ENCODE measurements around the gene TMEM39A. TPM values are rescaled to one million over a fixed set of nuclear protein-coding genes. Genes with fewer than 3 reads are reported as not detected.

TMEM39A gene
- total and polyA plus RNA-seq, 2 donors from 2014 or later: 7.0 to 37.0 TPM

- H3K27ac ChIP-seq (ENCODE audit: low read depth in 2 of 2, low read length in 2 of 2): no peak overlapping the region
- no peak for FAIRE-seq
- H3K36me3 ChIP-seq (ENCODE audit: control insufficient read depth in 2 of 3, insufficient read depth in 3 of 3, low read length in 3 of 3): peaks cover 12 to 32% (median 31%) of the 10 kb centered on the region in 3 donors
- H3K27me3 ChIP-seq (ENCODE audit: control insufficient read depth, insufficient read depth, low read length): no peaks in the 10 kb centered on the region
- no peaks in the 10 kb centered on the region for H3K9me3 ChIP-seq (ENCODE audit: control insufficient read depth in 2 of 3, insufficient read depth in 1 of 3, low read length in 3 of 3)
- H3K9ac ChIP-seq (ENCODE audit: low read length in 3 of 3): no peak overlapping the region
- TF ChIP-seq, protein P1, sequence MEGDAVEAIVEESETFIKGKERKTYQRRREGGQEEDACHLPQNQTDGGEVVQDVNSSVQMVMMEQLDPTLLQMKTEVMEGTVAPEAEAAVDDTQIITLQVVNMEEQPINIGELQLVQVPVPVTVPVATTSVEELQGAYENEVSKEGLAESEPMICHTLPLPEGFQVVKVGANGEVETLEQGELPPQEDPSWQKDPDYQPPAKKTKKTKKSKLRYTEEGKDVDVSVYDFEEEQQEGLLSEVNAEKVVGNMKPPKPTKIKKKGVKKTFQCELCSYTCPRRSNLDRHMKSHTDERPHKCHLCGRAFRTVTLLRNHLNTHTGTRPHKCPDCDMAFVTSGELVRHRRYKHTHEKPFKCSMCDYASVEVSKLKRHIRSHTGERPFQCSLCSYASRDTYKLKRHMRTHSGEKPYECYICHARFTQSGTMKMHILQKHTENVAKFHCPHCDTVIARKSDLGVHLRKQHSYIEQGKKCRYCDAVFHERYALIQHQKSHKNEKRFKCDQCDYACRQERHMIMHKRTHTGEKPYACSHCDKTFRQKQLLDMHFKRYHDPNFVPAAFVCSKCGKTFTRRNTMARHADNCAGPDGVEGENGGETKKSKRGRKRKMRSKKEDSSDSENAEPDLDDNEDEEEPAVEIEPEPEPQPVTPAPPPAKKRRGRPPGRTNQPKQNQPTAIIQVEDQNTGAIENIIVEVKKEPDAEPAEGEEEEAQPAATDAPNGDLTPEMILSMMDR (IDR thresholded peaks at IDR 0.05; ENCODE audit: borderline replicate concordance, extremely low read depth, insufficient read depth): no peak
- H3K4me1 ChIP-seq (ENCODE audit: control insufficient read depth in 2 of 3, insufficient read depth in 2 of 3, low read depth in 1 of 3, low read length in 3 of 3): peaks cover 0 to 4% (median 0%) of the 10 kb centered on the region in 3 donors
- DNase-seq: no peak
- H3K4me3 ChIP-seq (ENCODE audit: low read length in 3 of 3): no peak overlapping the region
- intact Hi-C loops (cut with DNase I): no loop called here
Observed at GRCh38 chr3:119457246-119457645, 6.2 kb downstream of the TMEM39A start.

DNA sequence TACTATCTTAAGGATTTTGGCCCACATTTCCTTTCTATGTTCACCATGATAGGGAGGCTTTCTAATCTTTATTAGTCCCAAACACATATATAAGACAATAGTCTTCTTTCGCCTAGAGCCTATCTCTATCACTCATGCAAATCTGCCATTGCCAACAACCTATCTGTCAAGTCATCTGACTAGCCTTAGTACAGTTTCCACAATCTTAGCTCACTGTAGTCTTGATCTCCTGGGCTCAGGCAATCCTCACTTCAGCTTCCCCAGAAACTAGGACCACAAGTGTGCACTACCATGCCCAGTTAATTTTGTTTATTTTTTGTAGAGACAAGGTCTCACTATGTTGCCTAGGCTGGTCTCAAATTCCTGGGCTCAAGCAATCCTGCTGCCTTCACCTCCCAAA is 6.9 kb downstream of the TMEM39A start:
- TF ChIP-seq, protein P1 (IDR thresholded peaks at IDR 0.05; ENCODE audit: borderline replicate concordance, extremely low read depth, insufficient read depth): no peak
- intact Hi-C loops (cut with DNase I): no loop called here
- Histone ChIP-seq H3K9me3 (ENCODE audit: control insufficient read depth in 2 of 3, insufficient read depth in 1 of 3, low read length in 3 of 3) (no peaks in the 10 kb centered on the region), H3K27me3 (ENCODE audit: control insufficient read depth, insufficient read depth, low read length) (no peaks in the 10 kb centered on the region), H3K4me1 (ENCODE audit: control insufficient read depth in 2 of 3, insufficient read depth in 2 of 3, low read depth in 1 of 3, low read length in 3 of 3) (no peaks in the 10 kb centered on the region), H3K36me3 (ENCODE audit: control insufficient read depth in 2 of 3, insufficient read depth in 3 of 3, low read length in 3 of 3) (peaks cover 13 to 38% (median 33%) of the 10 kb centered on the region in 3 donors), H3K9ac (ENCODE audit: low read length in 3 of 3) (no peak overlapping the region), H3K27ac (ENCODE audit: low read depth in 2 of 2, low read length in 2 of 2) (no peak overlapping the region), H3K4me3 (ENCODE audit: low read length in 3 of 3) (no peak overlapping the region)
- DNase-seq (no peak), FAIRE-seq (no peak)

DNA sequence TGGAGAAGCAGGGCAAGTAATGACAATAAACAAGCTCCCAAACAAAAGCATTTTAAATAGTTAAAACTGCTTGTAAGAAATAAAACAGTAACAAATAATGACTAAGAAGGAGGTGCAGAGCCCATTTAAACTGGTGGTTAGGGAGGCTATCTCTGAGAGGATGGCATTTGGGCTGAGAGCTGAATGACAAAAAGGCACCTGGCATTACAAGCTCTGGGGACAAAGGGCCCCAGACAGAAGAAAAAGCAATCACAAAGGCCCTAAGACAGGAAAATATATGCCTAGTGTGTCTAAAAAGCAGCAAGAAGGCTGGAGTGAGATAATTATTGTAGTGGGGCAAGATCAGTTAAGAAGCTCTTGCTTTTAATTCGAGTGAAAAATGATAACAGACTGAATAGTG is 9.6 kb downstream of the TMEM39A start:
- DNase-seq: no peak
- no peaks in the 10 kb centered on the region for H3K27me3 ChIP-seq (ENCODE audit: control insufficient read depth, insufficient read depth, low read length)
- no peaks in the 10 kb centered on the region for H3K4me1 ChIP-seq (ENCODE audit: control insufficient read depth in 2 of 3, insufficient read depth in 2 of 3, low read depth in 1 of 3, low read length in 3 of 3)
- H3K9me3 ChIP-seq (ENCODE audit: control insufficient read depth in 2 of 3, insufficient read depth in 1 of 3, low read length in 3 of 3): no peaks in the 10 kb centered on the region
- H3K4me3 ChIP-seq (ENCODE audit: low read length in 3 of 3): no peak overlapping the region
- TF ChIP-seq, protein P1 (IDR thresholded peaks at IDR 0.05; ENCODE audit: borderline replicate concordance, extremely low read depth, insufficient read depth): no peak
- H3K27ac ChIP-seq (ENCODE audit: low read depth in 2 of 2, low read length in 2 of 2): no peak overlapping the region
- peaks cover 13 to 41% (median 28%) of the 10 kb centered on the region in 3 donors for H3K36me3 ChIP-seq (ENCODE audit: control insufficient read depth in 2 of 3, insufficient read depth in 3 of 3, low read length in 3 of 3)
- intact Hi-C loops (cut with DNase I): no loop called here
- no peak for FAIRE-seq
- no peak overlapping the region for H3K9ac ChIP-seq (ENCODE audit: low read length in 3 of 3)

DNA sequence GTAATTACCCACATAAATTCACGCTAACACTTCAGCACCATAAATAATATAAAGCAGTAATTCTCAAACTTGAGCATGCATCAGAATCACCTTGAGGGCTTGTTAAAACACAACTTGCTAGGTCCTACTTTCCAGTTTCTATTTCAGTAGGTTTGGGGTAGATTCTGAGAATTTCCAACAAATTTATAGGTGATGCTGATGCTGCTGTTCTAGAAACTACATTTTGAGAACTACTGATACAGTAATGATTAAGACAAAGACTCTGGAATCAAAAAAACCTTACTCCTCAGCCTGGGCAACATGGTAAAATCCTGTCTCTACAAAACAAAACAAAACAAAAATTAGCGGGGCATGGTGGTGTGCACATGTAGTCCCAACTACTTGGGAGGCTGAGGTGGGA is 18.8 kb downstream of the TMEM39A start:
- FAIRE-seq: no peak
- Histone ChIP-seq H3K27ac (ENCODE audit: low read depth in 2 of 2, low read length in 2 of 2) (no peak overlapping the region), H3K4me3 (ENCODE audit: low read length in 3 of 3) (no peak overlapping the region), H3K4me1 (ENCODE audit: control insufficient read depth in 2 of 3, insufficient read depth in 2 of 3, low read depth in 1 of 3, low read length in 3 of 3) (no peaks in the 10 kb centered on the region), H3K27me3 (ENCODE audit: control insufficient read depth, insufficient read depth, low read length) (no peaks in the 10 kb centered on the region), H3K9ac (ENCODE audit: low read length in 3 of 3) (no peak overlapping the region), H3K9me3 (ENCODE audit: control insufficient read depth in 2 of 3, insufficient read depth in 1 of 3, low read length in 3 of 3) (no peaks in the 10 kb centered on the region), H3K36me3 (ENCODE audit: control insufficient read depth in 2 of 3, insufficient read depth in 3 of 3, low read length in 3 of 3) (peaks cover 14 to 35% (median 14%) of the 10 kb centered on the region in 3 donors)
- DNase-seq: no peak
- intact Hi-C loops (cut with DNase I): no loop called here
- TF ChIP-seq, protein P1 (IDR thresholded peaks at IDR 0.05; ENCODE audit: borderline replicate concordance, extremely low read depth, insufficient read depth): no peak

Measured in kidney (tissue), 14 donors.